Activated CD4-positive, alpha-beta T cell treated with anti-CD3 and anti-CD28 coated beads for 4 hours (primary cell): Measurements from ENCODE around the gene NTM.
"Not testable (repeated sequence)": the region's sequence is repeated elsewhere in the genome, so short reads cannot be mapped to it uniquely, and the experiment has no call there.

ENCODE experiments used
- DNase-seq, 2 donors: peaks; one replicate each; pipeline ENCODE4 v3.0.0-alpha.2; 2020

NTM gene

GRCh38 chr11:131904756-131905155 is 534.3 kb downstream of the NTM start:
- DNase-seq = no peak

- no peak for DNase-seq
Observed at GRCh38 chr11:131906963-131907362, 536.5 kb downstream of the NTM start.

- no peak for DNase-seq
Observed at GRCh38 chr11:131907371-131907770, 537.0 kb downstream of the NTM start.

- DNase-seq = no peak
Observed at GRCh38 chr11:131908316-131908715, 537.9 kb downstream of the NTM start.

- no peak for DNase-seq
Observed at GRCh38 chr11:131909426-131910177, 539.2 kb downstream of the NTM start.

- no peak for DNase-seq
Observed at GRCh38 chr11:131910178-131910522, 539.7 kb downstream of the NTM start.

GRCh38 chr11:131910523-131911387 is 540.3 kb downstream of the NTM start:
- DNase-seq = no peak

- not testable (repeated sequence) for DNase-seq
Observed at GRCh38 chr11:131911388-131912032, 541.1 kb downstream of the NTM start.

GRCh38 chr11:131912134-131912533 is 541.7 kb downstream of the NTM start:
- DNase-seq = no peak

GRCh38 chr11:131913267-131913666 is 542.9 kb downstream of the NTM start:
- DNase-seq = no peak

GRCh38 chr11:131914361-131914774 is 544.0 kb downstream of the NTM start:
- no peak for DNase-seq

GRCh38 chr11:131916638-131917037 is 546.2 kb downstream of the NTM start:
- DNase-seq = no peak

- DNase-seq = no peak
Observed at GRCh38 chr11:131917634-131918384, 547.4 kb downstream of the NTM start.

- no peak for DNase-seq
Observed at GRCh38 chr11:131918663-131919062, 548.2 kb downstream of the NTM start.

- no peak for DNase-seq
Observed at GRCh38 chr11:131922220-131922619, 551.8 kb downstream of the NTM start.

- DNase-seq = no peak
Observed at GRCh38 chr11:131923309-131923708, 552.9 kb downstream of the NTM start.

GRCh38 chr11:131924001-131924400 is 553.6 kb downstream of the NTM start:
- DNase-seq = no peak

GRCh38 chr11:131924457-131925201 is 554.2 kb downstream of the NTM start:
- DNase-seq = no peak

- DNase-seq = no peak
Observed at GRCh38 chr11:131925829-131926228, 555.4 kb downstream of the NTM start.

GRCh38 chr11:131928992-131929391 is 558.6 kb downstream of the NTM start:
- no peak for DNase-seq

- DNase-seq = no peak
Observed at GRCh38 chr11:131932584-131933325, 562.3 kb downstream of the NTM start.
